Ishikawa (cell line): Measurements from ENCODE around the gene CCDC9B.

Experiments
- CEBPB ChIP-seq: IDR thresholded peaks from 2 replicates; pipeline ENCODE4 v1.6.1; 2012
- CREB1 ChIP-seq: IDR thresholded peaks from 2 replicates; pipeline ENCODE4 v1.6.1; 2012; ENCODE audit warnings: low read depth
- EGR1 ChIP-seq: IDR thresholded peaks from 2 replicates; pipeline ENCODE4 v1.6.1; 2012
- EP300 ChIP-seq: IDR thresholded peaks from 2 replicates; pipeline ENCODE4 v1.6.1; 2012; ENCODE audit warnings: borderline replicate concordance
- FOXM1 ChIP-seq: IDR thresholded peaks from 2 replicates; pipeline ENCODE4 v1.6.1; 2012; ENCODE audit warnings: low read depth, borderline replicate concordance
- MAX ChIP-seq: IDR thresholded peaks from 2 replicates; pipeline ENCODE4 v1.6.1; 2012
- NFIC ChIP-seq: IDR thresholded peaks from 2 replicates; pipeline ENCODE4 v1.6.1; 2012
- RAD21 ChIP-seq: IDR thresholded peaks from 2 replicates; pipeline ENCODE4 v1.6.1; 2012; ENCODE audit warnings: low read depth
- REST ChIP-seq: IDR thresholded peaks from 2 replicates; pipeline ENCODE4 v1.6.1; 2012; ENCODE audit warnings: low read depth, mild to moderate bottlenecking
- TAF1 ChIP-seq: IDR thresholded peaks from 2 replicates; pipeline ENCODE4 v1.6.1; 2012; ENCODE audit warnings: low read depth, mild to moderate bottlenecking
- TCF12 ChIP-seq: IDR thresholded peaks from 2 replicates; pipeline ENCODE4 v1.6.1; 2012; ENCODE audit warnings: low read depth
- TEAD4 ChIP-seq: IDR thresholded peaks from 2 replicates; pipeline ENCODE4 v1.6.1; 2012
- USF1 ChIP-seq: IDR thresholded peaks from 2 replicates; pipeline ENCODE4 v1.6.1; 2012
- YY1 ChIP-seq: IDR thresholded peaks from 2 replicates; pipeline ENCODE4 v1.6.1; 2012; ENCODE audit warnings: low read depth
- ZBTB7A ChIP-seq: IDR thresholded peaks from 2 replicates; pipeline ENCODE4 v1.6.1; 2012; ENCODE audit warnings: low read depth

CCDC9B gene

GRCh38 chr15:40305281-40305680 lies 35.5 kb downstream of the CCDC9B start:
- TF ChIP-seq NFIC, result no peak
- no peak for TF ChIP-seq YY1
- no peak for TF ChIP-seq TEAD4
- no peak for TF ChIP-seq TAF1
- TF ChIP-seq CEBPB, result no peak
- TF ChIP-seq REST, result no peak
- no peak for TF ChIP-seq MAX
- TF ChIP-seq CREB1, result no peak
- no peak for TF ChIP-seq TCF12
- no peak for TF ChIP-seq FOXM1

GRCh38 chr15:40303576-40303975 lies 37.2 kb downstream of the CCDC9B start:
- TF ChIP-seq EGR1 (no peak), USF1 (no peak), ZBTB7A (no peak), MAX (no peak), EP300 (no peak), TAF1 (no peak), RAD21 (no peak), TEAD4 (no peak), NFIC (no peak)

GRCh38 chr15:40302981-40303380 lies 37.8 kb downstream of the CCDC9B start:
- TF ChIP-seq FOXM1 (no peak), USF1 (no peak), TCF12 (no peak), ZBTB7A (no peak), REST (no peak), MAX (no peak), YY1 (no peak), RAD21 (no peak), CEBPB (no peak), TEAD4 (no peak), EGR1 (no peak), EP300 (no peak), CREB1 (no peak), NFIC (no peak)

GRCh38 chr15:40302288-40302886 lies 38.4 kb downstream of the CCDC9B start:
- no peak for TF ChIP-seq USF1
- TF ChIP-seq YY1, result no peak
- TF ChIP-seq RAD21, result no peak
- no peak for TF ChIP-seq REST
- no peak for TF ChIP-seq CREB1
- no peak for TF ChIP-seq EGR1
- TF ChIP-seq CEBPB, result no peak
- no peak for TF ChIP-seq TAF1
- TF ChIP-seq MAX, result no peak
- no peak for TF ChIP-seq FOXM1
- TF ChIP-seq TCF12, result no peak
- TF ChIP-seq NFIC, result no peak
- TF ChIP-seq TEAD4, result no peak
- TF ChIP-seq EP300, result no peak
- no peak for TF ChIP-seq ZBTB7A
